SJSA1 (cell line): ENCODE data around the gene NTM. TPM values are rescaled to one million over a fixed set of nuclear protein-coding genes. Genes with fewer than 3 reads are reported as not detected.

Experiments
- DNase-seq, 2 experiments: peaks; one replicate each; pipeline ENCODE4 v3.0.0-alpha.2; 2015 to 2020; ENCODE audit warnings: low spot score in 2 of 2, low read depth in 1 of 2
- H3K27ac ChIP-seq: fragments of 250-450 bp; sonication (Bioruptor Pico); 2 replicates; pipeline ENCODE4 v1.5.1; 2020; ENCODE audit warnings: mild to moderate bottlenecking, moderate library complexity
- H3K27me3 ChIP-seq: fragments of 250-450 bp; sonication (Bioruptor Pico); replicated peaks from 2 replicates; pipeline ENCODE4 v1.5.1; 2020; ENCODE audit warnings: mild to moderate bottlenecking, moderate library complexity
- H3K36me3 ChIP-seq: fragments of 250-450 bp; sonication (Bioruptor Pico); 2 replicates; pipeline ENCODE4 v1.5.1; 2020; ENCODE audit warnings: mild to moderate bottlenecking
- H3K4me1 ChIP-seq: fragments of 250-450 bp; sonication (Bioruptor Pico); replicated peaks from 2 replicates; pipeline ENCODE4 v1.6.1; 2021; ENCODE audit warnings: mild to moderate bottlenecking
- H3K4me3 ChIP-seq: fragments of 250-450 bp; sonication (Bioruptor Pico); 2 replicates; pipeline ENCODE4 v1.5.1; 2020; ENCODE audit warnings: mild to moderate bottlenecking
- H3K9me3 ChIP-seq: fragments of 250-450 bp; sonication (Bioruptor Pico); replicated peaks from 2 replicates; pipeline ENCODE4 v1.5.1; 2020; ENCODE audit warnings: mild to moderate bottlenecking
- total RNA-seq: library from RNA; depleted of rRNA; stranded (reverse); fragments of >200 nt; shearing (Covaris generic); gene quantifications from 2 replicates; pipeline ENCODE4 v1.2.3, GENCODE V29; 2014

The NTM gene
- total RNA-seq, 1 experiment from 2014 or later: 0.34 TPM

DNA sequence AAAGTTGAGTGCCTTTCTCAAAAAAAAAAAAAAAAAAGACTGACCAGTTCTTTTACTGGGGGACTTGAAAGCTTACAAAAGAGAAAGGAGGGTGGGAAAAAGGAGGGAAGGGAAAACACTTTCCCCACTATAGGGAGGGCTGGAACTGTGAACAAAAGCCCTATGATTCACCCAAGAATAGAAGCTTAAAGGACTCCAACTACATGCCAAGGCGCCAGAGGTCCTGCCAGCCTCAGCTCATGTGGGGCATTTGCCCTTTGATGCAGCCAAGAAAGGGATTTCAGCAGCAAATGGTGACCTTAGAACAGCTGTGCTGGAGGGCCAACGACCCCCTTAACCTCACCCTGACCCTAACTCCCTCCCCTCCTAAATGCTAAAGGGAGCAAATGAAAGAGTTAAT, 160.0 kb downstream of the NTM start:
- Histone ChIP-seq H3K27ac (no peak overlapping the region), H3K9me3 (no peaks in the 10 kb centered on the region), H3K4me1 (no peaks in the 10 kb centered on the region), H3K36me3 (no peaks in the 10 kb centered on the region), H3K4me3 (no peak overlapping the region), H3K27me3 (no peaks in the 10 kb centered on the region)
- DNase-seq: no peak

DNA sequence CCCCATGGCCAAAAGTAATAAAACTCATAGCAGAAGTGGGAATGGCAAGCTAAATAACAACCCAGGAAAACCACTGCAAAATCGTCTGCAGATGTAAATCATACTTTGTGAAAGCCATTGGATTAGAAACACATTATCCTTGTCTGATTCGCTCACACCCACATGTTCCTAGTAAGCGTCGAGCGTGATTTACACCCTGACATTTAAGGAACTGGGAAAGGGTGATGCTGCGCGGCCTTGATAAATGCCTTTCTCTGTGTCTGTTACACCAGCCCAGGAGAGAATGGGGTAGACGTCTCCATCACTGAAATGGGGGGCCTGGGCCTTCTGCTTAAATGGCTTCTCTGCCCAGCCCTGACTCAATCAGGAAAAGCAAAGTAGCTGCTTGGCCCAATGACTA, 162.7 kb downstream of the NTM start:
- no peaks in the 10 kb centered on the region for H3K9me3 ChIP-seq
- H3K27ac ChIP-seq: no peak overlapping the region
- no peaks in the 10 kb centered on the region for H3K36me3 ChIP-seq
- no peaks in the 10 kb centered on the region for H3K27me3 ChIP-seq
- H3K4me3 ChIP-seq: no peak overlapping the region
- DNase-seq: no peak
- H3K4me1 ChIP-seq: no peaks in the 10 kb centered on the region

DNA sequence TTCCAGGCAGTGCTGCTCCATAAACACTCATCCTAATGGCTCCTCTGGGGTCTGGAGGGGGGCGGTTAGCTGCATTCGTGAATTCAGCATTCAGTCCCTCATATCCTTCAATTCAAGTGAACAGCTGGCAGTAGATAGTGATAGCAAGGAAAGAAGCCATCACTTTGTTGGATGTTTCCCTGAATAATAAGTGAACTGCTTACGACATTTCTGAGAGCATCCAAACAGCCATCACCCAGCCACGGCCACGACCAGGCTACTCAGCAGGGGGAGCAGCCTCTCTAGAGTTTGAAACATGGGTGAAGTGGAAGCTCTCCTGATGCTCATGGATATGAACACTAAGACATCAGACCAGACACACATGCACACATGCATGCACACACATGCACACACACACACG, 163.6 kb downstream of the NTM start:
- H3K36me3 ChIP-seq: no peaks in the 10 kb centered on the region
- no peak overlapping the region for H3K4me3 ChIP-seq
- no peaks in the 10 kb centered on the region for H3K4me1 ChIP-seq
- H3K9me3 ChIP-seq: no peaks in the 10 kb centered on the region
- no peak overlapping the region for H3K27ac ChIP-seq
- H3K27me3 ChIP-seq: no peaks in the 10 kb centered on the region
- DNase-seq: no peak

DNA sequence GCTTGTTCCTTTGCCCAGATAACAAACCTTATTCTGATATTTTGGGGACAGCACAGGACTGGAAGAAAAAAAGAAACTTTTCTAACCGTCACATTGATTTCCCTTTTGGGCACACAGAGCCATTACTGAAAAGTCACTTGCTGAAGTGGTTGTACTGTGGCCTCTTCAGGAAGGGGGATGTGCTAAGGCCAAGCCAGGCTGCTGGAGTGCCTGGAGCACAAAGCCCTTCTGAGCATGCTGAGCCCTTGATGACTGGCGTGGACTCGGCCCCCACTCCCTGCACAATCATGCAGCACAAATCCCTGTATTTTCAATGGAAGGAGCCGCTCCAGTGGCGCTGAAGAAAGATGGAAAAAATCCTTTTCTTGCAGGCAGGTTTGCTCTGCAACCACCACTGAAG, 164.2 kb downstream of the NTM start:
- H3K9me3 ChIP-seq: no peaks in the 10 kb centered on the region
- H3K27ac ChIP-seq: no peak overlapping the region
- no peaks in the 10 kb centered on the region for H3K27me3 ChIP-seq
- H3K4me1 ChIP-seq: no peaks in the 10 kb centered on the region
- no peaks in the 10 kb centered on the region for H3K36me3 ChIP-seq
- DNase-seq: no peak
- no peak overlapping the region for H3K4me3 ChIP-seq

DNA sequence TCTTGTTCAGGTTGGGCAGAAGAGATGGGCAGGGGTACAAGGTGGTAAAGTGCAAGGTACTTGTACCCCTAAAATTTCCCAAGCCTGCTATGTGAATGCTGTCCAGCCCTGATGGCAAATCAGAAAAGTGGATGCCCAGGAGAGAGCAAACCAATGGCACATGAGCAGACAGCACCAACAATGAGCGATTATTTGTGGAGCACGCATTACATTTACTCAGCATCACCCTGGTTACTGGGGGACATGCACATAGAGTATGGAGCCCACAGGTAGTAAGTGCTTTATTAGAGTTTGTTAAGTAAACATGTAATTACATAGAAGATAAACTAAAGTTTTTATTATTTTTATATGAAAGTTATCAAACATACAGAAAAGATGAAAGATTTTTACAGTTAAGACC, 165.7 kb downstream of the NTM start:
- no peaks in the 10 kb centered on the region for H3K27me3 ChIP-seq
- no peak overlapping the region for H3K4me3 ChIP-seq
- H3K4me1 ChIP-seq: no peaks in the 10 kb centered on the region
- H3K27ac ChIP-seq: no peak overlapping the region
- no peaks in the 10 kb centered on the region for H3K36me3 ChIP-seq
- no peaks in the 10 kb centered on the region for H3K9me3 ChIP-seq
- no peak for DNase-seq

DNA sequence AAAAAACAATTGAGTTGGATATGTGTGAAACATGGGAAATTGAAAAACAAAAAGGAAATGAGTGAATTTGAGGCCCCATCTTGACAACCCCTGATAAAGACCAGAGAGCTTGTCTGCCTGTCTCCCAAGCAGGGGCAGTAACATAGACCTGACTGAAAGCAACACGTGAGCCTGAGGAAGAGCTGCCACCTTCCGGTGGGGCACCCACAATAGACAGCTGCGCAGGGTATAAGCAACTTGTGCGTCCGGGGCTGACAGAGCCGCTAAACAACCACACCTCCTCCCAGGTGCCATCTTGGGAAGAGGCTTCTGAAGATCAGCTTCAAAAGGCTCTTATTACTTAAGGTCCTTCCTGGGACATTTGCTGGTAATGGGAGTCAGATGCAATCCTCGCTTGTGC, 166.8 kb downstream of the NTM start:
- Histone ChIP-seq H3K4me3 (no peak overlapping the region), H3K27ac (no peak overlapping the region), H3K27me3 (no peaks in the 10 kb centered on the region), H3K9me3 (no peaks in the 10 kb centered on the region), H3K36me3 (no peaks in the 10 kb centered on the region), H3K4me1 (no peaks in the 10 kb centered on the region)
- DNase-seq: no peak

DNA sequence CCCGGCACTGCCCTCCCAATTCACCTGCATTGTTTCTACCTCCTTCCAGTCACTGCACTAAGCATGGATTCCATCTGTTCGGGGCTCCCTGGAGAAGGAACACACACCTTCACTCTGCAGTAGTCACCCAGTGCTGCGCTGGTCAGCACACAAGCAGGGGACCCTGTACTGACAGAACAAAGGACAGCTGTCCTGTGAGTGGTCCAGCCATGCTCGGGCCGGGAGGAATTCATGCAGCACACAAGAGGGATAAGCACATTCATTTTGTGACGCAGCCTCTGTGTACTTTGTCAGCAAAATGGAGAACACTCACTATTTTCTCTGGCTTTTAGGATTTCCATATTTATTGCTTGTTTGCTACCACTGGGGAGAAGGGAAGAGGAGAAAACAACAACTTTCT, 167.3 kb downstream of the NTM start:
- H3K4me3 ChIP-seq: no peak overlapping the region
- H3K9me3 ChIP-seq: no peaks in the 10 kb centered on the region
- no peaks in the 10 kb centered on the region for H3K27me3 ChIP-seq
- H3K4me1 ChIP-seq: no peaks in the 10 kb centered on the region
- no peaks in the 10 kb centered on the region for H3K36me3 ChIP-seq
- no peak for DNase-seq
- no peak overlapping the region for H3K27ac ChIP-seq

DNA sequence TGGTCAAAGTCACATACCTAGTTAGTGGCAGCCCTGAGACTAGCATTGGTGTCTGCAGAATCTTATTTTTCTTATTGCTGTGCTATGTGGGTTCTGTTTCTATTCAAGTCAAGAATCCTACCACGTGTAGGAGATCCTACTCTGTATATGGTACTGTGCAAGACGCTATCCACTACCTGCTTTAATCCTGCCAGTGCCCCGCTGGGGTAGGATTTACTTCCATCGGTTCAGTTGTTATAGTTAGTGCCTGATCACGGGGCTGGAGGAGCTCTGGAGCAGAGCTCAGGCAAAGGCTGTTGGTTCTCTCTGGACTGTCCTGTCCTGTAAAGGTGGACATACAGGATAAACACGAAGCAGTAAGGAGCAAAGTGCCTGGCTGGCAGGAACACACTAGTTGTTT, 167.9 kb downstream of the NTM start:
- no peaks in the 10 kb centered on the region for H3K36me3 ChIP-seq
- H3K9me3 ChIP-seq: no peaks in the 10 kb centered on the region
- no peak for DNase-seq
- no peak overlapping the region for H3K4me3 ChIP-seq
- H3K27ac ChIP-seq: no peak overlapping the region
- no peaks in the 10 kb centered on the region for H3K4me1 ChIP-seq
- no peaks in the 10 kb centered on the region for H3K27me3 ChIP-seq

DNA sequence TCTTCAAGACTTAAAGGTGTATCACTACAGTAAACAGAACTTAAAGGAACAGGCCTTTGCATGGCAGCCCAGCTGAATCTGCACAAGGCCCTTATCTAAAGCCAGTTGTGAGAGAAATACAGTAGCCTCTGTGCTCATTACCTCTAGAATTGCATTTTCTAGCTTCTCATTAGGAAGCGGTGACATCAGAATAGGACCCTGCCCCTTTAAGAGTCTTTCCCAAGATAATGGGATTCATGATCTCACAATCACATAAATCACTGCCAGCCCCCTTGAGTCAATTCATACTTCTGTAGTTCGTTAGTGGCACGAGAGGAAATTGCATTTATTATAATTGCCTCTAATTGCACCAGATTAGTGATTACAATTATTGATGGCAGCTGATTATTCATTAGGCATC, 170.3 kb downstream of the NTM start:
- Histone ChIP-seq H3K27me3 (no peaks in the 10 kb centered on the region), H3K36me3 (no peaks in the 10 kb centered on the region), H3K4me3 (no peak overlapping the region), H3K9me3 (no peaks in the 10 kb centered on the region), H3K27ac (no peak overlapping the region), H3K4me1 (no peaks in the 10 kb centered on the region)
- no peak for DNase-seq

DNA sequence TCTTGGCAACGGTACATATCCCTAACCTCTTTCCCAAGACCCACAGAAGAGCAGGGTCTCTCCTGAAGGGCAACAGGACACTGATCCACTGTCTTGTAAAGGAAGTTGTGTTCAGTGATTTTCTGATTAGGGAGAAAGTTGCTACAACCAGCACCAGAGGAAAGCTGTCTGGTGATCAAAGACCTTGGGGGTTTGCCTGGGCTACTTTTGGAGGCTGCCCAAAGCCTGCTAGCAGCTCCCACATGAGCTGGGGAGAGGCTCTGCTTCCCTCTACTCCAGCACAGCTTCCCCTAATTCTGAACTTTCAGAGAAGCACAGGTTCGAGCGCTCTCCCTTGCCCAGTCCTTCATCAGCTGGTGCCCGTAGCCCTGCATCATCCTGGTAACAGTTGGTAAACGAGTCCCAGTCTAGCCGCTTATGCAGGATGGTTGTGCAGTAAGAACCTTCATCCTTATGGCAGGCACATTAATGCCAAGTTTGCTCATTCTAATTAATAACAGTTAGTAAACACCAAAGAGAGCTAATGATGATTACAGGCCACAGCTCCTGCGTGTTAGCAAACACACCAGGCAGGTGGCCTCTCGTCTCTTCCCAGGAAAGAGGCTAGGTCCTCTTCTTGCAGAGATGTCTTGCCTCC, 173.1 kb downstream of the NTM start:
- no peaks in the 10 kb centered on the region for H3K4me1 ChIP-seq
- no peak overlapping the region for H3K4me3 ChIP-seq
- no peak for DNase-seq
- no peak overlapping the region for H3K27ac ChIP-seq
- no peaks in the 10 kb centered on the region for H3K36me3 ChIP-seq
- H3K27me3 ChIP-seq: no peaks in the 10 kb centered on the region
- no peaks in the 10 kb centered on the region for H3K9me3 ChIP-seq

DNA sequence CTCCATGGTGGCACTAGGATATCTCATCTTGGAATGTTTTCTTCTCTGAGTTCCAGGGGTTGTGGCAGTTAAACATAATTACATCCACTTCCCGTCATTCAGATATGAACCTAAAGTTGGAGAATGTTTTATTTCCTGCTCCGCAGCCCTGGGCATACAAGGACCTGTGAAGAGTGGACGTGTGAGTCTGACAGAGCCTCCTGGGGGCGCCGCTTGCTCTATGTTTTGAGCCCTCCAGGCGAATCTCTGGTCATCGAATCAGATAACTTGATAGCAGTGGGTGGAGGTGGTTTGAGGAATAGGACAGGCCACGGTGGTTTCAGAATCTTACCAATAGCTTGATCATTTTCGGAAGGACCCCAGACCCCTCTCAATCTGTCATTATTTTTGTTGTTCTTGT, 174.2 kb downstream of the NTM start:
- H3K36me3 ChIP-seq: no peaks in the 10 kb centered on the region
- DNase-seq: no peak
- H3K9me3 ChIP-seq: no peaks in the 10 kb centered on the region
- H3K4me1 ChIP-seq: no peaks in the 10 kb centered on the region
- H3K4me3 ChIP-seq: no peak overlapping the region
- H3K27me3 ChIP-seq: no peaks in the 10 kb centered on the region
- no peak overlapping the region for H3K27ac ChIP-seq

DNA sequence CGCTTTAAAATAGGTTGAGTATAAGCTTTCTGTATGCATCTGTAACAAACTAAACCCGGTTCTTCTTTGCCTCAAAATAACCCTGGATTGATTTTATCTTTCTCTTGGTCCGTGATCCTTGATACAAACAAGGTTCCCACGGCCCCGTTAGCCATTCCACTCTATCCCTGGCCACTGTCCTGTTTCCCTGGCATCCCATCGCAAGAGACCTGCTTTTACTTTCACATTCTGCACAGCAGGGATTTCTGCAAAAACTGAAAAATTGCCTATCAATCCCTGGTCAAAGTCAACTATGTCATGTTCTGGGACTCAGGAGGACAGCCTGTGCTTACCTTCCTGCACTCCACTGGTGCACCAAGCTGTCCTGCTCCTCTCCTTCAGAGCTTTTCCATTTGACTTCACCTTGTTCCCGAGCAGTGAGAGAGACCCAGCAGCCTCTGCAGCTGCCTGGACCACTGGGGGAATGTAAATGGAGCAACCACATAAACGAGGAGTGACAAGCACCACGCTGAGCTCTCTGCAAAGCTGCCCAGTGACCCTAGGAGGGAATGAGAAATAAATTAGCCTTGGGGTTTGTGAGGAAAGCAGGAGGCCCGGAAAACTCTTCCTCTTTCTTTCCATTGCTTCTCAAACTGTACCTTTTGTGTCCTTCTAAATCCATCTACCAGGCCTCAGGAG, 175.9 kb downstream of the NTM start:
- H3K4me1 ChIP-seq: no peaks in the 10 kb centered on the region
- no peaks in the 10 kb centered on the region for H3K36me3 ChIP-seq
- no peak overlapping the region for H3K27ac ChIP-seq
- no peaks in the 10 kb centered on the region for H3K9me3 ChIP-seq
- H3K27me3 ChIP-seq: no peaks in the 10 kb centered on the region
- no peak overlapping the region for H3K4me3 ChIP-seq
- DNase-seq: no peak

DNA sequence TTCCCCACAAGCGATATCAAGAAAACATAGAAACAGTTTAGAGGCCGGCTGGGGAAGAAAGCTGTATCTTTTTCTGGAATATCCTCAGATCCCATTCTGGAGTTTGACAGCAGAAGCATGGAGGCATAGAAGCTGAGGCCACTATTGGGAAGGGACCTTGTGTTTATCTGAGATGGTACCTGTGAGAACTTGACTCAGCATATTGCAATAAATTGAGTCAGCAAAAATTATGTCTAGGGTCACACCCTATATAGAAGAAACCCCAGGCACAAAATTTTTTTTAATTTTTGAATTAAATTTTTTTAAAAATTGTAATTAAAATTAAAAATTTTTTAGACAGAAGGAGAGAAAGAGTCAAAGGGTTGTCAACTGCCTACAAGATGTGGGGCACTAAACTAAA, 178.7 kb downstream of the NTM start:
- no peaks in the 10 kb centered on the region for H3K9me3 ChIP-seq
- H3K27ac ChIP-seq: no peak overlapping the region
- no peak overlapping the region for H3K4me3 ChIP-seq
- H3K4me1 ChIP-seq: no peaks in the 10 kb centered on the region
- no peak for DNase-seq
- H3K27me3 ChIP-seq: no peaks in the 10 kb centered on the region
- H3K36me3 ChIP-seq: no peaks in the 10 kb centered on the region

DNA sequence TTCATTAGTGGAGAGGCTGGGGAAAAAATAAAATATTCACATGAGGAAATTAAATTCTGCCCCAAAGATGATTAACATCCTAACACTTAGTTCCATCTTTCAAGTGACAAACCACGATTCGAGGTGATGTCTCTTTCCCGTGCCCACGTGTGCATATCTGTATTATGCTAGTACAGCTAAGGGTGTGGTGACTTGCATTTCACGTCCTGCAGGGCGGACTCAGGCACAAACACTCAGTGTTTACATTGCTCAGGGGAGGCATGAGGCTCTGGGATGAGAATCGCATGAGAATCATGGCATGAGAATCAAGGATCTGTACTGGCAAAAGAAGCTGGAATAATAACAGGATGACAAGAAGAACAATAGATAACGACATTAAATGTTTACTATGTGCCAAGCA, 179.4 kb downstream of the NTM start:
- Histone ChIP-seq H3K27ac (no peak overlapping the region), H3K27me3 (no peaks in the 10 kb centered on the region), H3K36me3 (no peaks in the 10 kb centered on the region), H3K4me1 (no peaks in the 10 kb centered on the region), H3K4me3 (no peak overlapping the region), H3K9me3 (no peaks in the 10 kb centered on the region)
- no peak for DNase-seq

DNA sequence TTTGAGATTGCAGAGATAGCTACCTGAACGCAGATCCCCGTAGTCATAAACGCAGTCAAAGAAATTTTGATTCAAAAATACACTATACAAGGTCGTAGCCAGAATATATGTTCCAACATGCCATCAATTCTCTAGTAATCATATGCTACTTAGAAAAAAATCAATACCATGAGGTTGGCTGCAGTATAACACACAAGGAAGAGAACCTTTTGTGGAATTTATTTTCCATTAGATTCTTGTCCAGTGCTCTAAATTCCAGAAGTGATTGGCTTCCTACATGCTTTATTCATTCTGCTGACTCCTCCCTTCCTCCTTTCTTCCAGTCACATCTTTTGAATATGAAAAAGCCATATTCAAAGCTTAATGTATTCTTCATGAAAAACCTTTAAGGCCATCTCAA, 189.9 kb downstream of the NTM start:
- no peaks in the 10 kb centered on the region for H3K27me3 ChIP-seq
- DNase-seq: no peak

More for the DNA sequence above, 189.9 kb downstream of the NTM start:
- H3K4me3 ChIP-seq: no peak overlapping the region
- no peaks in the 10 kb centered on the region for H3K4me1 ChIP-seq
- H3K27ac ChIP-seq: no peak overlapping the region
- H3K36me3 ChIP-seq: no peaks in the 10 kb centered on the region
- H3K9me3 ChIP-seq: no peaks in the 10 kb centered on the region
